HG03175 (cell line): ENCODE results near the gene SHROOM3.

ENCODE experiments used
- ATAC-seq: cut with Tn5 transposase; IDR thresholded peaks from one replicate; pipeline ENCODE4 v1.9.1; 2021; ENCODE audit warnings: mild to moderate bottlenecking, moderate library complexity; ENCODE audit not compliant: unreplicated experiment

Gene SHROOM3

DNA sequence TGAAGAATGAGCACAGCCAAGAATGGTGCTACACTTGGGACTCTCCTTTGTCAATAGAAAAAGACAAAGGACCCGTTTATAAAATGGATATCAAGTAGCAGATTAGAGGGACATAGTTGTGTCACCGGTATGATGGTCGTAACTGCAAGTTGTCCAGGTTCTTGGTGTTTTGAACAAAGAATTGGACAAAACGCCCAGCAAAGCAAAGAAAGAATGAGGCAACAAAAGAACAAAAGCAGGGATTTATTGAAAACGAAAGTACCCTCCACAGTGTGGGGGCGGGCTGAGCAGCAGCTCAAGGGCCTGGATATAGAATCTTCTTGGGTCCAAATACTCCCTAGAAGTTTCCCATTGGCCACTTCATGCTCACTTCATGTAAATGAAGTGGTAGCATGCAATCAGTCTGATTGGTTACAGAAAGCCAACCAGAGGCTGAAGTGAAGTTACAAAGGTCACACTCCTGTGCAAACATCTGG, 54.7 kb downstream of the SHROOM3 start:
- no peak for ATAC-seq

- no peak for ATAC-seq
Measured at GRCh38 chr4:76492055-76492454, 57.0 kb downstream of the SHROOM3 start.

DNA sequence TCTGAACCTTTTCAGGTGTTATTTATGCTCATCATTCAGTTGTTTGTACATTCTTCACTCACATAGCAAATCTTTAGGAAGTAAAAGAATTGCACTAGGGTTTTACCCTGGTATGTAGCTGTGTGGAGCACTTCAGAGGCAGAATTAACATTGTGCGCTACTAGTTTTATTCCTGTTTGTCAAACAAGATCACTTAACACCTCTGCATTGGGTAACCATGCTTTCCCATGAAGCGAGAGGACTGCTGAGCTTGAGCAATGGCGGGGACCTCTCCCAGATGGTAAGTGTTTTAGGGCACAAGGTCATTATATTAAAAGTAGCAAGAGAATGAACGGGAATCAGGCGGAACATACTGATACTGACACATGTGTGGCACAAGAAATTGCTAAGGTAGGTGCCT, 59.2 kb downstream of the SHROOM3 start:
- ATAC-seq: no peak

GRCh38 chr4:76494871-76495590, 60.0 kb downstream of the SHROOM3 start:
- no peak for ATAC-seq

DNA sequence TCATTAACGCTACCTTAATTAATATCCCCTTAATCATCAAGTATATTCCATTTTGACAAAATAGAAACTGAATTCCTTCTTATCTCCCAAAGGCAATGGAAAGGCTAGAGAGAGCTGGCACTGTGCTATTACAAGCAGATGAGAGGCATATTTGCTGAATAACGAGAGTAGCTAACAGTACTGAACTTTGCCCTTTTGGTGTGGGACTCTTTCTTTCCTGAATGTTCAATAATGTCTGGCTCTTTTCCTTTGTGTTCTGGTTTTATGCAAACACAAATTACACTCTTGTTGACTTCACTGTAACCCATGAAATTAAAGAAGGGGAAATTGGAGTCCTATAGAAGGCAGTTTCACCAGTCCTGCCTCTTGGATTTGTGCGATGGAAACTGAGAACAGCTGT, 63.5 kb downstream of the SHROOM3 start:
- ATAC-seq: no peak

DNA sequence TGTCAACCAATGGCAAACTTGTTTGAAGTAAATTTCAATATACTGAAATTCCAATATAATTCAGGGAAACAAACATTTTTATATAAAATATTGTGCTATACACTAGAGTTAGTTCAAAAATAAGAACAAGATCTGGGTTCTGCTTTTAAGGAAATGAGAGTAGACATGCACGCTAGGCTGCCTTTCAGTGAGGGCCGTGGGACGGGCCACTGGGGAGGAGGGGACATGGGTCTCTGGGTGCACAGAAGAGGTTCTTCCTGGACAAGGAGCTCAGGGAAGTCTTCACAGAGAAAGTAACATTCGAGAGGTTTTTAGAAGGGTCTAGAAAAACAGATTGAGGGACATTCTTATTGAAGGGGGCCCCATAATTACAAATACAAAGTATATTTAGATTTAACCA, 64.4 kb downstream of the SHROOM3 start:
- peak; percentile 76 for ATAC-seq

GRCh38 chr4:76502886-76503285, 67.9 kb downstream of the SHROOM3 start:
- ATAC-seq: no peak

GRCh38 chr4:76504613-76505465, 69.8 kb downstream of the SHROOM3 start:
- ATAC-seq: no peak

- ATAC-seq: no peak
Measured at GRCh38 chr4:76511947-76512346, 76.9 kb downstream of the SHROOM3 start.

DNA sequence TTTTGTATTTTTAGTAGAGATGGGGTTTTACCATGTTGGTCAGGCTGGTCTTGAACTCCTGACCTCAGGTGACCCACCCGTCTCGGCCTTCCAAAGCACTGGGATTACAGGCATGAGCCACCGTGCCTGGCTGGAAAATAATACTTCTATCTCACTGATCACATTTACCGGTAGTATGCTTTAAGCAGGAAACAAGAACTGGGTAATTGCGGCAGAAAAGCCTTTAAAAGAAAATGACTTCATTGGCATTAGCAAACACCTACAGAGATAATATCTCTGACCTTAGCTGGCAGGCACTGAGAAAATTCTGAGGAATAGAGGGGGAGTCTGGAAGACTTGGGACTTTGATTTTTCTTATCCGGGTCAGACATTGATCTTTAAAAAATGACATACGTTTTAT, 78.5 kb downstream of the SHROOM3 start:
- no peak for ATAC-seq

GRCh38 chr4:76514087-76514486, 79.1 kb downstream of the SHROOM3 start:
- ATAC-seq: no peak

DNA sequence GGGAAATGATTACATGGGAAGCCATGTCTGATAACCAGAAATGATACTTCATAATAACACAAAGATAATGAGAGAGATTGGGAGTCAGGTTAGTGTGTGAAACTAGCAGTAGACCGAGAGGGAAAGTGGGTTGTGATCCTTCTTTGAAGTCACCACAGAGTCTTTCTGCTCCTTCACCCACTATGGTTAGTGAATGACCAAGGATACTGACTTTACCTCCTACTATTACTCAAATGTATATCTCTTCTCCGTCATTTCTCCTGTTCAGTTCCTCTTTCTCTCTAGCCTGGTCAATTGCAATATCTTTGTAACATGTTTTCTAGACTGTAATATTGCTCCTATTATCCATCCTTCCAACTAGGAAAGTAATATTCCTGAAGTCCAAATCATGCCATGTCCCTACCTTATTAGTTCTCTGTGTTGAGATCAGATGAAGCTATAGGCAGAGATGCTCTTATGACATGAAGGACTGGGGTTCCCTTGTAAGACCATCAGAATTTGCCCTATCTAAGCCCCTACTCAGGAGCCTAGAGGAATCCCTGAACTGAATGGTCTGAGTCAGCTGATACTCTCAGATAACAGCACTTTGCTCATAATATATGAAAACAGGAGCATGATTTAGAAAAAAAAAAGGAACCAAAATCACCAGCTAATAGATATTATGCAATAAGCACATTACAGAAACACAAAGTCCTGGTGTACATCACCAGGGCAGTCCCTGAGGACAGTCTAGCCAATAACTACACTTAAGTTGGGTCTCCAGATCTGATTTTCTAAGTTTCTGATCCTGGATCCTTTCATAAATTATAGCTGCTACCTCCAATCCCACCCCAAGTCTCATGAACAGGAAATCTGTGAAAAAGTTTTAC, 81.2 kb downstream of the SHROOM3 start:
- ATAC-seq: peak; percentile 80

GRCh38 chr4:76518241-76518640, 83.2 kb downstream of the SHROOM3 start:
- ATAC-seq: no peak

DNA sequence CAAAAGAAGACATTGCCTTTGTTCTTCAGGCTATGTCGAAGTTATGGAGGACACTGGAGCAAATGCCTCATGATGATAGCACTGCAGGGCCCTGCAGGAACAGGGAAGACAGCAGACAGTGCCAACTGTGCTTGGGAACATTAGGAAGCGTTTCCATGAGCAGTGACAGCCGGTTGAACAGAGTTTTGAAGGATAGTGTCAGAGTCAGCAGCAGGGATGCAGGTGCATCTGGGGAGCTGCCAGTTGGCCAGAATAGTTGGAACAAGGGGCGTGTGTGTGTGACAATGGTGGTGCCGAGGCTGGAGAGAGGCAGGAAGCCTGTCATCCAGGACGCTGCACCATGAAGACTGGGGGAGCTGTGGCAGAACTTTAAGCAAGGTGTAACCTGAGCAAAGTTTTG, 88.6 kb downstream of the SHROOM3 start:
- no peak for ATAC-seq

DNA sequence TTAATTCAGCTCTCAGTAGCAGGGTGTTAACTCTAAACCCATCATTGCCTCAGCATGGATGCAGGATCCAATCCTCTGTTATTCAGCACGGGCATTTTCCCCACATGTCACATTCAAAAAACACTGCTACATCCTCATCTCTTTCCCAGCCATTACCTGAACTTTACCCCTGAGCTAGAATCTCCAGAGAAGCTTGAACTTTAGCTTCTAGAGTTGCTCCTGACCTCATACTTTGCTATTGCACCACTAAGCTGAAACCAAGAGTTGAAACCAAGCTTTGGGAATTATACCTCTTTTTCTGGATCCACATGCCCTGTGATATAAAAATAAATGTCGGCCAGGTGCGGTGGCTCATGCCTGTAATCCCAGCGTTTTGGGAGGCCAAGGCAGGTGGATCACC, 90.7 kb downstream of the SHROOM3 start:
- ATAC-seq: no peak

GRCh38 chr4:76526585-76526990, 91.6 kb downstream of the SHROOM3 start:
- ATAC-seq: no peak

DNA sequence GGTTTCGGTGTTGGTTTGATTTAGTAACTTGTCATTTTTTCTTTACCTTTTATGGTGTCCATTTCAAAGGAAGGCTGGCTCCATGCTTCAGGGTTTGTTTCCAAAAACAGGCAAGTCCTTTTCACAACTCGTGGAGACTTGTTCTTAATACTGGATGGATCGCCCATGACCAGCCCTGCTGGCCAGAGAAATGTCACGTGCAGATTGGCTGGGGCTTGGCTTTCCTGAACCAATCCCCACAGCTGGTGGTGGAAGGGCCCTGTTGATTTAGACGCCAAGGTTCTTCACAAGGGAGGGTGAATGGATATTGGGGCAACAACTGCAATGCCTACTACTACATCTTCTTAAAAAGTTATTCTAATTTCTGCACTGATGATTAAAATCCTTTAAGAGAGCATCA, 92.6 kb downstream of the SHROOM3 start:
- no peak for ATAC-seq

DNA sequence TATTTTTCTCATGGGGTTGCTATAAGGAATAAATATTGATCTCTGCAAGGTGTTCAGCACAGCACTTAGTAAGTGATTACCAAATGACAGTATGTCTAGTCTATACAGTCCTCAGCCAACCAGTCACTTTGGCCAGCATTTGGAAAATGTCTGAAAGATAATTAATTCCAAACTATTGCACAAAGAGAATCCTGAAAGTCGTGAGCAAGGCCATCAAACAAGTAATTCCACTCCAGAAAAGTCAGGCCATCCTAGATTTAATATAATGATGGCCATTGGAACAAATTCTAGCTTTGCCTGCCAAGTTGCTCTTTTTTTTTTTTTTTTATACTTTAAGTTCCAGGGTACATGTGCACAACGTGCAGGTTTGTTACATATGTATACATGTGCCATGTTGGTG, 96.6 kb downstream of the SHROOM3 start:
- no peak for ATAC-seq

GRCh38 chr4:76532805-76533204, 97.8 kb downstream of the SHROOM3 start:
- ATAC-seq: no peak

DNA sequence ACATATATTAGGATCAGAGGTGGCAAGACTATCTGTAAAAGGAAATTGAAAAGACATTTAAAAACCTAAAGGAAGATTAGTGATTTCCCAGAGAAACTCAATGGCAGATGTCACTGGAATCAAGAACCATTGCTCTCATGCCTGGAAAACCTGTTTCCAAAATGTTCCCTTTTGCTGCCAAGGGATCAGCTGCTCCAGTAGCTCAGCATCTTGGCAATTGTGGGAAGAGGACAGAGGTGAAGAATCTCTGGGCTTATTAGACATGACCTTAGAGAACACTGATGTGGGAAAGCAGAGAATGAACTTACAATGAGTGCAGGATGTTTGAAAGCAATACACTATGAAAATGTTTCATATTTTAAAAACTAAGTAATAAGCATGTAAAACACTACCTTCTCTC, 98.3 kb downstream of the SHROOM3 start:
- ATAC-seq: no peak
